HG03039 (cell line): ENCODE results near the gene SNAP91.
"Not testable (repeated sequence)": the region's sequence is repeated elsewhere in the genome, so short reads cannot be mapped to it uniquely, and the experiment has no call there.

Source experiments
- ATAC-seq: cut with Tn5 transposase; IDR thresholded peaks from one replicate; pipeline ENCODE4 v1.9.1; 2021; ENCODE audit warnings: mild to moderate bottlenecking, moderate library complexity; ENCODE audit not compliant: unreplicated experiment

Gene SNAP91

GRCh38 chr6:83708970-83709747, at the start of gene SNAP91:
SNAP91 (minus strand) TSS chr6:83709101; CDS start chr6:83707927, 1,174 bp downstream.
- ATAC-seq, result no peak

GRCh38 chr6:83758533-83758932, 49.6 kb upstream of the SNAP91 start:
- no peak for ATAC-seq

- no peak for ATAC-seq
Measured at GRCh38 chr6:83757021-83757420, 48.1 kb upstream of the SNAP91 start.

GRCh38 chr6:83756565-83756964, 47.7 kb upstream of the SNAP91 start:
- ATAC-seq, result no peak

GRCh38 chr6:83752375-83752774, 43.5 kb upstream of the SNAP91 start:
- ATAC-seq, result not testable (repeated sequence)

- no peak for ATAC-seq
Measured at GRCh38 chr6:83741089-83741488, 32.2 kb upstream of the SNAP91 start.

GRCh38 chr6:83735461-83735860, 26.6 kb upstream of the SNAP91 start:
- ATAC-seq, result no peak

GRCh38 chr6:83729871-83730270, 21.0 kb upstream of the SNAP91 start:
- no peak for ATAC-seq

- ATAC-seq, result no peak
Measured at GRCh38 chr6:83722876-83723275, 14.0 kb upstream of the SNAP91 start.

- ATAC-seq, result no peak
Measured at GRCh38 chr6:83717809-83718208, 8.9 kb upstream of the SNAP91 start.

GRCh38 chr6:83711958-83712357, 3.1 kb upstream of the SNAP91 start:
- no peak for ATAC-seq

- ATAC-seq, result no peak
Measured at GRCh38 chr6:83709748-83710050, 798 bp upstream of the SNAP91 start.

GRCh38 chr6:83708546-83708969, 343 bp downstream of the SNAP91 start:
- no peak for ATAC-seq

GRCh38 chr6:83707829-83708545, 914 bp downstream of the SNAP91 start:
- ATAC-seq, result no peak

- no peak for ATAC-seq
Measured at GRCh38 chr6:83702749-83703148, 6.2 kb downstream of the SNAP91 start.

GRCh38 chr6:83702077-83702476, 6.8 kb downstream of the SNAP91 start:
- no peak for ATAC-seq

- no peak for ATAC-seq
Measured at GRCh38 chr6:83696674-83697073, 12.2 kb downstream of the SNAP91 start.

GRCh38 chr6:83685481-83685880, 23.4 kb downstream of the SNAP91 start:
- ATAC-seq, result no peak

GRCh38 chr6:83677791-83678190, 31.1 kb downstream of the SNAP91 start:
- ATAC-seq, result no peak

GRCh38 chr6:83637953-83638352, 70.9 kb downstream of the SNAP91 start:
- no peak for ATAC-seq

- ATAC-seq, result no peak
Measured at GRCh38 chr6:83636800-83637199, 72.1 kb downstream of the SNAP91 start.

- no peak for ATAC-seq
Measured at GRCh38 chr6:83633609-83634008, 75.3 kb downstream of the SNAP91 start.
